ENCODE measurements around the gene CLEC16A.

DNA sequence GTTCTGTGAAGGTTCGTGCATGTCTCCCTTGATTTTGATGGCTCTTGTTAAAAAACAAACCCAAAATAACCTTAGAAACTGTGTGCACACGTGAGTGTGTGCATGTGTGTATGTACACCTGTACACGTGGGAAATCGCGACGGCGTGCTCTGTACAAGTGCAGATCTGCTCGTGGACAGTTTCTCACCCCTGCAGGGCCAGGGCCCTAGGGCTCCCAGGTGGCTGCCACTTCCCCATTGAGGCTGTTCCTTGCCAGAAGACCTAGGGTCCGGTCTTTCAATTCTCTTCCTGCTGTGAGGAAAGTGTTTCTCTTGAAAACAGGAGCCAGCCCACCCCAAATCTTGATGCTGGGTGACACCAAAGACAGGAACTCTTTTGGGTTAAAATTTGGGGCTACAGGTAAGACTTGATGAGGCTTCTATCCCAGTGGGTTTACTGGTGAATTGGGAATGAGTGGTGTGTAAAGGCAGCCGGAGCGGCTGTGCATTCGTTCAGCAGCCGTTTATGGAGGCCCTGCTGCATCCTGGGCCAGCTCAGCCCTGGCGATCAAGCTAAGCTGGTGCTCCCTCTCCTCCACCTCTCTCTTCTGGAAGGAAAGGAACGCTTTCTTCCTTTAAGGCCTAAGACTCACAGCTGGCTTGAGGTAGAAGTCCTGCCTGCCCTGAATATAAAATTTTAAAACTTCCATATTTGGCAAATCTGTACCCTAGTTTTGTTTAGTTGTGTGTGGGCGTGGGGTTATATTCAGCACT is 137.9 kb downstream of the CLEC16A start:
- no peak for TF ChIP-seq EZH2phosphoT487 (IDR thresholded peaks at IDR 0.05; ENCODE audit: borderline replicate concordance, low read length)
- TF ChIP-seq, protein P1, sequence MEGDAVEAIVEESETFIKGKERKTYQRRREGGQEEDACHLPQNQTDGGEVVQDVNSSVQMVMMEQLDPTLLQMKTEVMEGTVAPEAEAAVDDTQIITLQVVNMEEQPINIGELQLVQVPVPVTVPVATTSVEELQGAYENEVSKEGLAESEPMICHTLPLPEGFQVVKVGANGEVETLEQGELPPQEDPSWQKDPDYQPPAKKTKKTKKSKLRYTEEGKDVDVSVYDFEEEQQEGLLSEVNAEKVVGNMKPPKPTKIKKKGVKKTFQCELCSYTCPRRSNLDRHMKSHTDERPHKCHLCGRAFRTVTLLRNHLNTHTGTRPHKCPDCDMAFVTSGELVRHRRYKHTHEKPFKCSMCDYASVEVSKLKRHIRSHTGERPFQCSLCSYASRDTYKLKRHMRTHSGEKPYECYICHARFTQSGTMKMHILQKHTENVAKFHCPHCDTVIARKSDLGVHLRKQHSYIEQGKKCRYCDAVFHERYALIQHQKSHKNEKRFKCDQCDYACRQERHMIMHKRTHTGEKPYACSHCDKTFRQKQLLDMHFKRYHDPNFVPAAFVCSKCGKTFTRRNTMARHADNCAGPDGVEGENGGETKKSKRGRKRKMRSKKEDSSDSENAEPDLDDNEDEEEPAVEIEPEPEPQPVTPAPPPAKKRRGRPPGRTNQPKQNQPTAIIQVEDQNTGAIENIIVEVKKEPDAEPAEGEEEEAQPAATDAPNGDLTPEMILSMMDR (IDR thresholded peaks at IDR 0.05; ENCODE audit: low read depth, low read length, poor library complexity, severe bottlenecking): no peak
